ENCODE data around the gene OGDHL. TPM values are rescaled to one million over a fixed set of nuclear protein-coding genes. Genes with fewer than 3 reads are reported as not detected.
A peak's percentile ranks its signal among the peaks of the same experiment; 100 is the strongest.

Gene OGDHL
- 3.5 and 13.7 TPM in 2 replicates for total RNA-seq (2011; cell fraction: chromatin; rRNA removed; ENCODE audit: low replicate concordance)
- 7.3 and 9.6 TPM in 2 replicates for total RNA-seq (2011; cell fraction: nucleolus; rRNA removed)
- 8.6 and 10.0 TPM in 2 replicates for total RNA-seq (2011; cell fraction: nucleoplasm; rRNA removed)
- total RNA-seq (2014; rRNA removed), result 0.94 and 0.95 TPM in 2 replicates
- total RNA-seq (2014; rRNA removed; fragmentation: Illumina TruSeq; extraction: Trizol), result 0.45 and 0.51 TPM in 2 replicates
- 0.72 and 0.91 TPM in 2 replicates for total RNA-seq (2015; rRNA removed; fragmentation: Illumina TruSeq; extraction: Trizol)
- total RNA-seq (2021), result 1.4 and 1.8 TPM in 2 replicates
- polyA plus RNA-seq (2011; rRNA removed), result 1.5 and 1.8 TPM in 2 replicates
- polyA plus RNA-seq (2011; cell fraction: cytosol; rRNA removed), result 0.87 and 2.0 TPM in 2 replicates
- 10.0 and 23.5 TPM in 2 replicates for polyA plus RNA-seq (2011; cell fraction: nucleus; rRNA removed)
- 0.76 and 1.2 TPM in 2 replicates for polyA plus RNA-seq (2012)
- 0.80 and 1.2 TPM in 2 replicates for polyA plus RNA-seq (2014; fragmentation: Illumina TruSeq; extraction: Trizol)
- polyA plus RNA-seq (2014; fragmentation: Nextera tagmentation; extraction: Ambion mirVana), result under 1 TPM; 0.01 to 0.15 TPM
- polyA plus RNA-seq (2014; rRNA removed), result 1.5 and 1.7 TPM in 2 replicates
- polyA minus RNA-seq (2011; rRNA and poly(A)+ RNA removed), result 0.81 and 1.5 TPM in 2 replicates
- 0.67 and 0.91 TPM in 2 replicates for polyA minus RNA-seq (2011; cell fraction: cytosol; rRNA and poly(A)+ RNA removed)
- polyA minus RNA-seq (2011; cell fraction: nucleus; rRNA and poly(A)+ RNA removed), result 5.6 and 7.9 TPM in 2 replicates
- percentile 42 among the genes with signal in this experiment for Bru-seq, nascent RNA
- percentile 27 among the genes with signal in this experiment for BruChase-seq, experiment 1, labeled RNA remaining after a 2-hour chase
- BruChase-seq, experiment 2, labeled RNA remaining after a 6-hour chase, result percentile 29 among the genes with signal in this experiment
- long read RNA-seq, experiment 1, partial matches to known transcripts, result 0 of 1 reads
- long read RNA-seq, experiment 1, other reads (novel, unspliced or antisense), result 1 of 1 reads
- long read RNA-seq, experiment 2, result 0 reads
- long read RNA-seq, experiment 3, partial matches to known transcripts, result 0 of 2 reads
- long read RNA-seq, experiment 3, other reads (novel, unspliced or antisense), result 1 of 2 reads

DNA sequence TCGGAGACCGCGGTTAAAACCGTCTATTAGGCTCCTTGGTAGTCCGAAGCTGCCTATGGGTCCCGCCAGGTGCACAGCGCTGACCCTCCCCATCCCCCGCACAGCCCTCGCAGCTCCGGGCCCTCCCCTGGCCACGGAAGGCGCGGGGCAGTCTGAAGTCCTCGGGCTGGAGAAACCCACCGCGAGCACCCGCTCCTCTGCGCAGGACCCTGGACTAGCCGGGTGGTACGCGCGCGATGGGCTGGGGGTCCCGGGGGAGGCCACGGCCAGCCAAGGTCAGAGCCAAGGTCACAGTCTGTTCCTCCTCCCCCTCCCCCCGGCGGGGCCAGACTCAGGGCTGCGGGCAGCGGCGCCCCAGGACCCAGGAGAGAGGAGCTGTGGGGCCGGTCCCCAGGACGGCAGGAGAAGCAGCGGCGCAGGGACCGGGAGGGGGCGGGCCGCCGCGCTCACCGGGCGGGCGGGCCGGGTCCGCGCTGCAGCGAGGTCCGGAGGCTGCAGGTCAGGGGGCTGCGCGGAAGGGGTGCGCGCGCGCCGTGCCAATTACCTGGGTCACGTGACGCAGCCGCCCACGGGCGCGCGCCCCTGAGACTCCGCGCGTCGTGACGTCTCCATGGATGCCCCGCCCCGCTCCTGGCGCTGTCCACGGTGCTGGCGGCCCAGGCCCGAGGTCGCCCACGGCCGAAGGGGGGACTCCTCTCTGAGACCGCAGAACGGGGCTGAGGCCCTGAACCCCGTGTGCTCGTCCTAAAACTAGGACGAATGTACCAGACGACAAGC is at the start of gene OGDHL:
TSS of gene OGDHL (minus strand) at position 535 of the 777 bp plus-strand sequence. CDS start 3,731 bp downstream, outside the sequence.
- peak; percentile 66 for FAIRE-seq
- Histone ChIP-seq H3K4me3 (peak within 1 kb of the TSS; percentile 62), H3K9me1 (ENCODE audit: control insufficient read depth, insufficient read depth, low read length) (peaks cover 5% of the 10 kb centered on the region), H3K4me2 (ENCODE audit: insufficient read depth, low read length) (peak within 1 kb of the TSS; percentile 73), H3K4me1 (replicated peaks in 1 of 2; ENCODE audit: control insufficient read depth in 2 of 2, insufficient read depth in 2 of 2, low read length in 2 of 2) (peaks cover 0 to 12% of the 10 kb centered on the region in 2 experiments; a peak in 2 of 5 replicates), H4K20me1 (replicated peaks; ENCODE audit: control insufficient read depth, insufficient read depth, low read length) (0 out of 2 replicates have a peak, but pooled peaks cover 19% of the 10 kb centered on the region), H3K27me3 (ENCODE audit: control insufficient read depth in 2 of 2, insufficient read depth in 2 of 2, low read length in 2 of 2) (peaks cover 2 to 3% of the 10 kb centered on the region in 2 experiments; a peak in 2 of 5 replicates), H3K9me3 (replicated peaks; ENCODE audit: control insufficient read depth, insufficient read depth, low read depth, low read length) (no peaks in the 10 kb centered on the region), H3K27ac (ENCODE audit: extremely low read depth, low read depth, low read length) (no peak within 1 kb of the TSS), H2AFZ (ENCODE audit: low read depth, low read length) (peak within 1 kb of the TSS; percentile 88), H3K79me2 (ENCODE audit: control insufficient read depth, insufficient read depth, low read length) (no peaks in the 10 kb centered on the region), H3K36me3 (ENCODE audit: control insufficient read depth, insufficient read depth, low read length) (no peaks in the 10 kb centered on the region), H3K9ac (ENCODE audit: insufficient read depth in 1 of 2, low read depth in 2 of 2, low read length in 2 of 2) (peak within 1 kb of the TSS in 1 of 2 experiments; percentile 86; a peak in 3 of 4 replicates)
- ChIA-PET CTCF (ENCODE audit: low intra/inter-chr PET ratio) (no interaction called here), POLR2A (no interaction called here)
- 15% methylated on average over 48 of the region's 81 CpGs for WGBS (ENCODE audit: insufficient coverage, low coverage, missing lambda C conversion rate)
- DNase-seq (ENCODE audit: extremely low read depth in 1 of 4, low spot score in 3 of 4), result peak; percentile 90 to 99 (median 94)
- ATAC-seq, result peak; percentile 96
- BruUV-seq (replicated peaks), result no TSS peak
- intact Hi-C loops (cut with micrococcal nuclease), result no loop called here
- in situ Hi-C loops (cut with MboI), result no loop called here
- TF ChIP-seq, protein P1, sequence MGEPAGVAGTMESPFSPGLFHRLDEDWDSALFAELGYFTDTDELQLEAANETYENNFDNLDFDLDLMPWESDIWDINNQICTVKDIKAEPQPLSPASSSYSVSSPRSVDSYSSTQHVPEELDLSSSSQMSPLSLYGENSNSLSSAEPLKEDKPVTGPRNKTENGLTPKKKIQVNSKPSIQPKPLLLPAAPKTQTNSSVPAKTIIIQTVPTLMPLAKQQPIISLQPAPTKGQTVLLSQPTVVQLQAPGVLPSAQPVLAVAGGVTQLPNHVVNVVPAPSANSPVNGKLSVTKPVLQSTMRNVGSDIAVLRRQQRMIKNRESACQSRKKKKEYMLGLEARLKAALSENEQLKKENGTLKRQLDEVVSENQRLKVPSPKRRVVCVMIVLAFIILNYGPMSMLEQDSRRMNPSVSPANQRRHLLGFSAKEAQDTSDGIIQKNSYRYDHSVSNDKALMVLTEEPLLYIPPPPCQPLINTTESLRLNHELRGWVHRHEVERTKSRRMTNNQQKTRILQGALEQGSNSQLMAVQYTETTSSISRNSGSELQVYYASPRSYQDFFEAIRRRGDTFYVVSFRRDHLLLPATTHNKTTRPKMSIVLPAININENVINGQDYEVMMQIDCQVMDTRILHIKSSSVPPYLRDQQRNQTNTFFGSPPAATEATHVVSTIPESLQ (CRISPR knock-in tag; IDR thresholded peaks at IDR 0.05), result peak; percentile 81; the same call in 1 of the 2 replicates
- no peak for TF ChIP-seq TEAD4 (IDR thresholded peaks at IDR 0.05; ENCODE audit: low read length)
- TF ChIP-seq TEAD4 (CRISPR knock-in tag; IDR thresholded peaks at IDR 0.05; ENCODE audit: borderline replicate concordance), result 0 out of 2 replicates have a peak, but pooled peaks have one; percentile 48
- TF ChIP-seq USF1 (CRISPR knock-in tag; IDR thresholded peaks at IDR 0.05), result peak; percentile 94

Measured in K562 (cell line).